ENCODE results near the gene TACC2.

DNA sequence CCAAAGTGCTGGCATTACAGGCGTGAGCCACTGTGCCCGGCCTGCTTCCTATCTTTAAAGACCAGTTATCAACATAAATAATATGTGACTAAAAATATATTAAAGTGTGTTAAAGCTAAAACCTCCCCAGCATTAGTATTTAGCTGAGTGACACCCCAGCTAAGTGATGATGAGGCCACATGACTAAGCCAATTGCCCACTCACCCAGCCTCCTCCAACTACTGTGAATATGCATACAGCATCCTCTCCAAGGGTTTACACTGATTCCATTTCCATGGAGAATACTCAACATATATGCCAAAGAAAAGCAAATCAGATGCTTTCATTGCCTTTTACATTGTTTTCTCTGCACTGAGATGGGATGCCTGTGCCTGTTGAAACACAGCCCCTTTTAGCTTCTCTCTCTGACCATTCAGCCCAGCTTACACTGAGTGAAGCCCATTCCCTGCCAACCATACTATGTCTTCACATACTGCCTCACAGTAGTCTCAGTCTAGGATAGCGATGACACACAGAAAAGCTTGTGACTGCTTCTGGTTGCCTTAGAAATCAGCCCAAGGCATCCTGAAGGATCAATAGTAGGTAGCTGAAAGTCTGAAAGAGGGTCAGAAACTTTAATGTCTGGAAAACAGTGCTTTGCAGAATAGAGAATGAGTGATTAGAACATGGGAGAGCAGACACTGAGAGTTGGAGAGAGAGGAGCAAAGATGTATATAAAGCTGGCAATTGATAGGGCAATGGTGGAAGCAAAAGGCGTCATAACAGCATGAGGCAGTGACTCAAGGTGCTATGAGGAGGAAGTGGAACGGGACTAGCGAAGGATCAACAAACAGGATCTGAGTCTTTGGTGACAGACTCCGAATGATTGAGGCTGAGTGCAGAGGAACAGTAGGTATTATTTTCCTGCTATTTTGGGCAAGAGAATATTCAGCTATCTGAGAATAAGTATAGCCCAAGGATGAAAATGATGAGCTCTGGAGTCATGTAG is 41.3 kb upstream of the TACC2 start:
- TF ChIP-seq, protein P1, sequence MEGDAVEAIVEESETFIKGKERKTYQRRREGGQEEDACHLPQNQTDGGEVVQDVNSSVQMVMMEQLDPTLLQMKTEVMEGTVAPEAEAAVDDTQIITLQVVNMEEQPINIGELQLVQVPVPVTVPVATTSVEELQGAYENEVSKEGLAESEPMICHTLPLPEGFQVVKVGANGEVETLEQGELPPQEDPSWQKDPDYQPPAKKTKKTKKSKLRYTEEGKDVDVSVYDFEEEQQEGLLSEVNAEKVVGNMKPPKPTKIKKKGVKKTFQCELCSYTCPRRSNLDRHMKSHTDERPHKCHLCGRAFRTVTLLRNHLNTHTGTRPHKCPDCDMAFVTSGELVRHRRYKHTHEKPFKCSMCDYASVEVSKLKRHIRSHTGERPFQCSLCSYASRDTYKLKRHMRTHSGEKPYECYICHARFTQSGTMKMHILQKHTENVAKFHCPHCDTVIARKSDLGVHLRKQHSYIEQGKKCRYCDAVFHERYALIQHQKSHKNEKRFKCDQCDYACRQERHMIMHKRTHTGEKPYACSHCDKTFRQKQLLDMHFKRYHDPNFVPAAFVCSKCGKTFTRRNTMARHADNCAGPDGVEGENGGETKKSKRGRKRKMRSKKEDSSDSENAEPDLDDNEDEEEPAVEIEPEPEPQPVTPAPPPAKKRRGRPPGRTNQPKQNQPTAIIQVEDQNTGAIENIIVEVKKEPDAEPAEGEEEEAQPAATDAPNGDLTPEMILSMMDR (IDR thresholded peaks at IDR 0.05 in 4 of 5, conservative IDR thresholded peaks at IDR 0.05 in 1 of 5), result no peak
- no peak for TF ChIP-seq POLR2A (IDR thresholded peaks at IDR 0.05)

All from gastrocnemius medialis (tissue), 4 donors.